Measurements from ENCODE around the gene POU2F2. TPM values are rescaled to one million over a fixed set of nuclear protein-coding genes. Genes with fewer than 3 reads are reported as not detected.

Gene POU2F2
- total RNA-seq, 6 experiments from 2014 or later = 6.4 to 11.0 (median 7.8) TPM

DNA sequence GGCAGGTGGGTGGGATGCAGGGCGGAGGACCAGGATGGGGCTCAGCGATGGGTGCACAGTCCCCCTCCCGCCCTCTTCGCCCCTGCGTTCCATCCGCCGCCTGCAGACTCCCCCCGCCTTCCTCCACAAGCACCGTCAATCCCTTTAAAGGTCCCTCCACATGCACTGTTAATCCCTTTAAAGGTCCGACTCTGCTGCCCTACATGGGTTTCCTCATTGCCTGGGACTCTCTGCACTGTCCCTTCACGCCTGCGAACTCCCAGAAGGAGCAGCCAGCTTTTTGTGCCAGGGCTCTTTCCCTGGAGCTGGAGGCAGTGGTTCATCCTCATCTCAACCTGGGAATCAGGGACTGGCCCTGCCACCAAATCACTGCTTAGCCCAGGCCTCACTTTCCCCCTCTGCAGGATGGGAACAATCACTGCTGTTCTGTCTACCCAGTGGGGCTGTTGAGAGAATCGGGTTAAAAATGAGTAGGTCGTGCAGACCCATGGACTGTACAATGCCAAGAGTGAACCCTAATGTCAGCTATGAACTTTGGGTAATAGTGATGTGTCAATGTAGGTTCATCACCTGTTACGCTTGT lies 35.9 kb downstream of the POU2F2 start:
- TF ChIP-seq, protein P1, sequence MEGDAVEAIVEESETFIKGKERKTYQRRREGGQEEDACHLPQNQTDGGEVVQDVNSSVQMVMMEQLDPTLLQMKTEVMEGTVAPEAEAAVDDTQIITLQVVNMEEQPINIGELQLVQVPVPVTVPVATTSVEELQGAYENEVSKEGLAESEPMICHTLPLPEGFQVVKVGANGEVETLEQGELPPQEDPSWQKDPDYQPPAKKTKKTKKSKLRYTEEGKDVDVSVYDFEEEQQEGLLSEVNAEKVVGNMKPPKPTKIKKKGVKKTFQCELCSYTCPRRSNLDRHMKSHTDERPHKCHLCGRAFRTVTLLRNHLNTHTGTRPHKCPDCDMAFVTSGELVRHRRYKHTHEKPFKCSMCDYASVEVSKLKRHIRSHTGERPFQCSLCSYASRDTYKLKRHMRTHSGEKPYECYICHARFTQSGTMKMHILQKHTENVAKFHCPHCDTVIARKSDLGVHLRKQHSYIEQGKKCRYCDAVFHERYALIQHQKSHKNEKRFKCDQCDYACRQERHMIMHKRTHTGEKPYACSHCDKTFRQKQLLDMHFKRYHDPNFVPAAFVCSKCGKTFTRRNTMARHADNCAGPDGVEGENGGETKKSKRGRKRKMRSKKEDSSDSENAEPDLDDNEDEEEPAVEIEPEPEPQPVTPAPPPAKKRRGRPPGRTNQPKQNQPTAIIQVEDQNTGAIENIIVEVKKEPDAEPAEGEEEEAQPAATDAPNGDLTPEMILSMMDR (IDR thresholded peaks at IDR 0.05) = no peak
- Mint-ChIP-seq H3K36me3 (ENCODE audit: low read depth) (peaks cover 6% of the 10 kb centered on the region), H3K4me1 (ENCODE audit: low read depth) (peaks cover 10% of the 10 kb centered on the region), H3K9me3 (no peaks in the 10 kb centered on the region), H3K4me3 (no peak overlapping the region), H3K27me3 (ENCODE audit: insufficient read depth) (no peaks in the 10 kb centered on the region; the same call in 1 of the 2 replicates), H3K27ac (no peak overlapping the region)
- DNase-seq = no peak

DNA sequence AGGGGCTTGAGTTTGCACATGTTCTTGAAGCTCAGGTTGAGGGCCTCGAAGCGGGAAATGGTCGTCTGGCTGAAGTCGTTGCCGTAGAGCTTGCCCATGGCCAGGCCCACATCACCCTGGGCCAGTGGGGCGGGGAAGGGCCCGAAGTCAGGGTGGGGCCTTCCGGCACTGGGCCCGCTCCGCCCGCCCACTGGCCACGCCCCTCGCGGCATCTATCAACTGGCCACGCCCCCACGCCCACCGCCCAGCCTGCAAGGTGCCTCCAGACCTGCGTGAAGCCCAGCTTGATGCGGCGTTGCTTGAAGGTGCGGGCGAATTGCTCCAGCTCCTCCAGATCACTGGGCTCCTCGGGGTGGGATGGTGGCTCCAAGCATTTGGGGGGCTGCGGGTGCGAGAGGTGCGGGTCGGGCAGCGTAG lies 36.4 kb downstream of the POU2F2 start:
- Mint-ChIP-seq H3K4me1 (ENCODE audit: low read depth) (peaks cover 10% of the 10 kb centered on the region), H3K36me3 (ENCODE audit: low read depth) (peaks cover 6% of the 10 kb centered on the region), H3K9me3 (no peaks in the 10 kb centered on the region), H3K27me3 (ENCODE audit: insufficient read depth) (no peaks in the 10 kb centered on the region; the same call in 1 of the 2 replicates), H3K27ac (no peak overlapping the region), H3K4me3 (no peak overlapping the region)
- TF ChIP-seq, protein P1 (IDR thresholded peaks at IDR 0.05) = no peak
- DNase-seq = no peak

DNA sequence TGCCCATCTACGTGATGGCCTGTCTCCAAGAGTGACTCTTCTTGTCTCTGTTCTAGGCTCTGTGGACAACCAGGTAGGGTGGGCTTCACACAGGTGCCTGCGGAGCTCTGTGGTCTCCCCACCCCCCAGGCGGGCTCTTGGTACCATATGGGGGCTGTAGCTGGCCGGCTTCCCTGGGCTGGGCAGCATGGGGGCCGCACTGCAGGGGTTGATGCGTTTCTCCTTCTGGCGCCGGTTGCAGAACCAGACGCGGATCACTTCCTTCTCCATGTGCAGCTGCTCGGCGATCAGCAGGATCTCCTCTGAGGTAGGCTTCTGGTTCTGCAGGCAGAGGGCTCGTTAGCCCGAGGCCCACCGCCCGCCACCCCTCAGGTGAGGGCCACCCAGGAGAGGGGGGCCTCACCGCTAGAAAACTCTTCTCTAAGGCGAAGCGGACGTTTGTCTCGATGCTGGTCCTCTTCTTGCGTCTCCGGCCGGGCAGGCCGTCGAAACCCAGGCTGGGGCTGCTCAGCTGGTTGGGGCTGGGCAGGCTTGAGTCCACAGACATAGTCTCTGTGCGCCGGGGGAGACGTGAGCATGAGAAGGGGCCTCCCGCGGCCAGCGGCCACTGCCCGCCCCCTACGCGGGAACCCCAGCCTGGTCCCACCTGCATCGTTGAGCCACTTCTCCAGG lies 37.0 kb downstream of the POU2F2 start:
- TF ChIP-seq, protein P1 (IDR thresholded peaks at IDR 0.05) = no peak
- Mint-ChIP-seq H3K27me3 (ENCODE audit: insufficient read depth) (no peaks in the 10 kb centered on the region; the same call in 1 of the 2 replicates), H3K27ac (no peak overlapping the region), H3K9me3 (no peaks in the 10 kb centered on the region), H3K4me3 (no peak overlapping the region), H3K36me3 (ENCODE audit: low read depth) (peaks cover 6% of the 10 kb centered on the region), H3K4me1 (ENCODE audit: low read depth) (peaks cover 10% of the 10 kb centered on the region)
- DNase-seq = no peak

DNA sequence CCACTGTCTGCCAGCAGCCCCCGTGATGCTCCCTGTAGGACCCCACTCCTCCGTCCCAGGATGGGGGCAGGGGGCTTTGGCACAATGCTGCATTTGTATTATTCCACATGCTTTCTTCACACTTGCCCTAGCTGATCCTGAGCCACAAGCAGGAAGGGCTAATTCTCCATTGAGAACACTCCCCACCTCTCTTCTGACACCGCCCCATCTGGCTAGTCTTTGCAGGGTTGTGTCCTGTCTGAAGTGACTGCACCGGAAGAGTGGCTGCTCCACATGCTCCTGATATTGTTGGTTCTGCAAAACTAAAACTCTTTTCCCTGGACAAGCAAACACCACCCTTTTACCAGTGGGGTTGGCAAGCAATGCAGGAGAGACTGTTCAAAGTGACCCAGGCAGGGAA lies 38.3 kb downstream of the POU2F2 start:
- H3K27ac Mint-ChIP-seq = no peak overlapping the region
- H3K27me3 Mint-ChIP-seq (ENCODE audit: insufficient read depth) = no peaks in the 10 kb centered on the region; the same call in 1 of the 2 replicates
- no peaks in the 10 kb centered on the region for H3K9me3 Mint-ChIP-seq
- no peak overlapping the region for H3K4me3 Mint-ChIP-seq
- H3K36me3 Mint-ChIP-seq (ENCODE audit: low read depth) = peaks cover 6% of the 10 kb centered on the region
- TF ChIP-seq, protein P1 (IDR thresholded peaks at IDR 0.05) = no peak
- DNase-seq = no peak
- H3K4me1 Mint-ChIP-seq (ENCODE audit: low read depth) = peaks cover 15% of the 10 kb centered on the region

DNA sequence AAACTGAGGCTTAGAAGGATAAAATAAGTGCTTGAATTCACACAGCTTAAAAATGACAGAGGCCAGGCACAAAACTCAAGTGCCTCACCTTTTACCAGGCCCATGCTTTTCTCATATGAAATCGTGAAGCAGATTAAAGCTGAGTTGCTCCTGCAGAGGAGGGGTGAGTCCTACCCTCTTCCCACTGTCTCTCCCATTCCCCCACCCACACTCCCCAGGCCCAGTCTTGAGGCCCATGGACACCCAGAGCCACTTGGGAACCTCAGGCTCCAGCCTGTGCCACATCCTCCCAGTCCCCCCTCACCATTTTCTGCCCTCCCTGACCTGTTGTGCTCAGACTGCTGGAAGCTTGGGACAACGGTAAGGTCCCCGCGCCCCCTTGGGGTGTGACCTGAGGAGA lies 38.7 kb downstream of the POU2F2 start:
- Mint-ChIP-seq H3K36me3 (ENCODE audit: low read depth) (peaks cover 6% of the 10 kb centered on the region), H3K4me3 (no peak overlapping the region), H3K27me3 (ENCODE audit: insufficient read depth) (no peaks in the 10 kb centered on the region; the same call in none of the 2 replicates), H3K4me1 (ENCODE audit: low read depth) (peaks cover 19% of the 10 kb centered on the region), H3K27ac (no peak overlapping the region), H3K9me3 (no peaks in the 10 kb centered on the region)
- TF ChIP-seq, protein P1 (IDR thresholded peaks at IDR 0.05) = no peak
- DNase-seq = no peak

Data from HFFc6 (cell line).